OCI-LY1 (cell line): Measurements from ENCODE around the gene TCHP.

Source experiments
- H2AFZ ChIP-seq: fragments of 200-600 bp; sonication (generic), shearing (Covaris generic); 2 replicates; pipeline ENCODE4 v1.6.0; 2014; ENCODE audit warnings: antibody characterized with exemption, mild to moderate bottlenecking, low read length
- H3F3A ChIP-seq: fragments of 200-600 bp; sonication (generic), shearing (Covaris generic); 2 replicates; pipeline ENCODE4 v1.6.0; 2014; ENCODE audit warnings: mild to moderate bottlenecking, antibody characterized with exemption, low read length, moderate library complexity; ENCODE audit not compliant: insufficient read depth
- H3K27ac ChIP-seq: fragments of 200-600 bp; sonication (generic); 2 replicates; pipeline ENCODE4 v1.5.1; 2014; ENCODE audit warnings: low read length, mixed run types, mild to moderate bottlenecking, low read depth; ENCODE audit not compliant: poor library complexity, severe bottlenecking
- H3K27me3 ChIP-seq: fragments of 200-600 bp; sonication (generic); 2 replicates; pipeline ENCODE4 v1.6.0; 2014; ENCODE audit warnings: antibody characterized with exemption, mild to moderate bottlenecking, low read length, moderate library complexity; ENCODE audit not compliant: insufficient read depth
- H3K36me3 ChIP-seq: fragments of 200-600 bp; sonication (generic); 2 replicates; pipeline ENCODE4 v1.6.1; 2014; ENCODE audit warnings: mild to moderate bottlenecking, antibody characterized with exemption, low read length, moderate library complexity, mixed read lengths; ENCODE audit not compliant: insufficient read depth
- H3K4me1 ChIP-seq: fragments of 200-600 bp; sonication (generic); 2 replicates; pipeline ENCODE4 v1.5.1; 2014; ENCODE audit warnings: mild to moderate bottlenecking, low read length, moderate library complexity; ENCODE audit not compliant: insufficient read depth, severe bottlenecking
- H3K4me2 ChIP-seq: fragments of 200-600 bp; sonication (generic), shearing (Covaris generic); 2 replicates; pipeline ENCODE4 v1.6.1; 2014; ENCODE audit warnings: low read length
- H3K4me3 ChIP-seq: fragments of 200-600 bp; sonication (generic); 2 replicates; pipeline ENCODE4 v1.5.1; 2014; ENCODE audit warnings: low read length, low read depth, mild to moderate bottlenecking, mixed read lengths; ENCODE audit not compliant: poor library complexity, severe bottlenecking
- H3K79me2 ChIP-seq: fragments of 200-600 bp; shearing (Covaris generic); 2 replicates; pipeline ENCODE4 v1.6.1; 2016; ENCODE audit warnings: mixed run types, low read length, mixed read lengths; ENCODE audit not compliant: insufficient read depth
- H3K9ac ChIP-seq: fragments of 200-600 bp; sonication (generic), shearing (Covaris generic); 2 replicates; pipeline ENCODE4 v1.6.1; 2014; ENCODE audit warnings: mild to moderate bottlenecking, low read length, mixed read lengths
- H3K9me2 ChIP-seq: fragments of 200-600 bp; sonication (generic), shearing (Covaris generic); 2 replicates; pipeline ENCODE4 v1.6.1; 2014; ENCODE audit warnings: low read depth, mild to moderate bottlenecking, low read length, mixed read lengths
- H3K9me3 ChIP-seq: fragments of 200-600 bp; shearing (Covaris generic); 2 replicates; pipeline ENCODE4 v1.6.1; 2014; ENCODE audit warnings: low read length, mixed read lengths
- H4K20me1 ChIP-seq: fragments of 200-600 bp; sonication (generic), shearing (Covaris generic); 2 replicates; pipeline ENCODE4 v1.6.0; 2016; ENCODE audit warnings: mild to moderate bottlenecking, low read length; ENCODE audit not compliant: insufficient read depth
- EZH2 ChIP-seq: fragments of 200-600 bp; sonication (generic), shearing (Covaris generic); IDR thresholded peaks from 2 replicates; pipeline ENCODE4 v1.8.0; 2017; ENCODE audit warnings: borderline replicate concordance, mixed run types, mild to moderate bottlenecking, antibody characterized with exemption, low read length, moderate library complexity, mixed read lengths
- TF ChIP-seq, protein P1 (sequence below): fragments of 200-600 bp; sonication (generic), shearing (Covaris generic); IDR thresholded peaks from 2 replicates; pipeline ENCODE4 v1.5.1; 2017; ENCODE audit warnings: mild to moderate bottlenecking, antibody characterized with exemption, low read length, moderate library complexity, mixed read lengths

Gene TCHP

DNA sequence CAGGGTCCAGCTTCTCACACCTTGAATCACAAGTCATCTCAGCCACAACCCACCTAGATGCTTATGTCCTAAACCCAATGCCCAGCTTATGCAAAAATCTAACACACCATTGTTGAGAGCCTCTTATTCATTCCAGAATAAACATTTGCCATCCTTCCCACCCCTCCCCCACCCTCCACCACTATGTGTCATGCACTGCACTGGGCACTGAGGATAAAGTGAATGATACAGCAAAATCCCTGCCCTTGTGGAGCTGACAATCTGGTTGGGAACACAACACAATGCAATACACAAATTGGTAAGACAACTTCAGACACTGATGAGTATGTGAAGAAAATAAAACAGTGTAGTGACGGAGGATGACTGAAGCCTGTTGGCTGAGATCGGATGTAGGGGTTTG, 18.3 kb upstream of the TCHP start:
- Histone ChIP-seq H3K4me3 (no peak overlapping the region), H3K27me3 (no peaks in the 10 kb centered on the region), H4K20me1 (no peaks in the 10 kb centered on the region), H3K9ac (no peak overlapping the region), H3K9me2 (no peaks in the 10 kb centered on the region), H2AFZ (no peak overlapping the region), H3K9me3 (no peaks in the 10 kb centered on the region), H3K4me1 (peaks cover 17% of the 10 kb centered on the region), H3K27ac (no peak overlapping the region), H3K4me2 (no peak overlapping the region), H3F3A (no peaks in the 10 kb centered on the region), H3K79me2 (no peaks in the 10 kb centered on the region), H3K36me3 (no peaks in the 10 kb centered on the region)
- TF ChIP-seq, protein P1, sequence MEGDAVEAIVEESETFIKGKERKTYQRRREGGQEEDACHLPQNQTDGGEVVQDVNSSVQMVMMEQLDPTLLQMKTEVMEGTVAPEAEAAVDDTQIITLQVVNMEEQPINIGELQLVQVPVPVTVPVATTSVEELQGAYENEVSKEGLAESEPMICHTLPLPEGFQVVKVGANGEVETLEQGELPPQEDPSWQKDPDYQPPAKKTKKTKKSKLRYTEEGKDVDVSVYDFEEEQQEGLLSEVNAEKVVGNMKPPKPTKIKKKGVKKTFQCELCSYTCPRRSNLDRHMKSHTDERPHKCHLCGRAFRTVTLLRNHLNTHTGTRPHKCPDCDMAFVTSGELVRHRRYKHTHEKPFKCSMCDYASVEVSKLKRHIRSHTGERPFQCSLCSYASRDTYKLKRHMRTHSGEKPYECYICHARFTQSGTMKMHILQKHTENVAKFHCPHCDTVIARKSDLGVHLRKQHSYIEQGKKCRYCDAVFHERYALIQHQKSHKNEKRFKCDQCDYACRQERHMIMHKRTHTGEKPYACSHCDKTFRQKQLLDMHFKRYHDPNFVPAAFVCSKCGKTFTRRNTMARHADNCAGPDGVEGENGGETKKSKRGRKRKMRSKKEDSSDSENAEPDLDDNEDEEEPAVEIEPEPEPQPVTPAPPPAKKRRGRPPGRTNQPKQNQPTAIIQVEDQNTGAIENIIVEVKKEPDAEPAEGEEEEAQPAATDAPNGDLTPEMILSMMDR: no peak
- no peak for TF ChIP-seq EZH2

DNA sequence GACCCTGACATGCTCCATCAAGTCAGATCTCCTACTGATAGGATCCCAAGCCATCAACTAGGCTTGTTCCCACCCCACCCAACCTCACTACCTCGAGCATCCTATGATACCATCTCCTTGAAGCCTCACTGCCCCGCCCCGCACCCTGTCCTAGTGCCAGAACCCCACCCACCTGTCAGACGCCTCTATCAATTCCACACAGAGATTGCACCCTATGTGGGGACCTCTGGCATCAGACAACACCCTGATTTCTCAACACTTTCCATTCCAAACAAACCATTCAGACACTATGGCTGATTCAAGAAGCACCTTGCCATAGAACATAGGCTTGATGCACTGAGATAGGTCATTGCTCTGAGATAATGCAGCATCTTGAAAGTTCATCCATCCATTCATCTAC, 16.6 kb upstream of the TCHP start:
- no peaks in the 10 kb centered on the region for H3K9me3 ChIP-seq
- H3K4me1 ChIP-seq: peaks cover 19% of the 10 kb centered on the region
- H3K9me2 ChIP-seq: no peaks in the 10 kb centered on the region
- H3K4me2 ChIP-seq: no peak overlapping the region
- no peaks in the 10 kb centered on the region for H3K27me3 ChIP-seq
- H3K4me3 ChIP-seq: no peak overlapping the region
- no peaks in the 10 kb centered on the region for H3F3A ChIP-seq
- H3K36me3 ChIP-seq: no peaks in the 10 kb centered on the region
- H2AFZ ChIP-seq: no peak overlapping the region
- H3K27ac ChIP-seq: no peak overlapping the region
- no peak overlapping the region for H3K9ac ChIP-seq
- TF ChIP-seq, protein P1: no peak
- TF ChIP-seq EZH2: no peak
- no peaks in the 10 kb centered on the region for H4K20me1 ChIP-seq
- no peaks in the 10 kb centered on the region for H3K79me2 ChIP-seq

DNA sequence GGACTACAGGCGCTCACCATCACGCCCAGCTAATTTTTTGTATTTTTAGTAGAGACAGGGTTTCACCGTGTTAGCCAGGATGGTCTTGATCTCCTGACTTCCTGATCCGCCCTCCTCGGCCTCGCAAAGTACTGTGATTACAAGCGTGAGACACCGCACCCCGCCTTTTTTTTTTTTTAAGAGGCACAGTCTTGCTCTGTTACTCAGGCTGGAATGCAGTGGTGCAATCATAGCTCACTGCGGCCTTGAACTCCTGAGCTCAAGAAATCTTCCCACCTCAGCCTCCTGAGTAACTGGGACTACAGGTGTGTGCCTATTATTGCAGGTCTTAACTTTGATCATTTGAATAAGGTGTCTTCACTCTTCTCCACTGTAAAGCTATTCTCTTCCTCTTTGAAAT, 14.5 kb upstream of the TCHP start:
- H3K9me2 ChIP-seq: no peaks in the 10 kb centered on the region

More for the DNA sequence above, 14.5 kb upstream of the TCHP start:
- Histone ChIP-seq H4K20me1 (no peaks in the 10 kb centered on the region), H3K4me2 (no peak overlapping the region), H3K9ac (no peak overlapping the region), H3K36me3 (no peaks in the 10 kb centered on the region), H3K4me1 (peaks cover 13% of the 10 kb centered on the region), H3F3A (no peaks in the 10 kb centered on the region), H3K9me3 (no peaks in the 10 kb centered on the region), H3K4me3 (no peak overlapping the region), H3K27me3 (no peaks in the 10 kb centered on the region), H3K27ac (no peak overlapping the region), H2AFZ (no peak overlapping the region), H3K79me2 (no peaks in the 10 kb centered on the region)
- TF ChIP-seq, protein P1: no peak
- no peak for TF ChIP-seq EZH2
